Activated naive CD8-positive, alpha-beta T cell treated with anti-CD3 and anti-CD28 coated beads, Interleukin-2, amount 10 ng/mL, durations not matched to agents 7 days and 5 days (primary cell): ENCODE measurements around the gene MAPK10. TPM values are rescaled to one million over a fixed set of nuclear protein-coding genes. Genes with fewer than 3 reads are reported as not detected.

ENCODE experiments used
- ATAC-seq: fragments of 150-1000 bp; cut with Tn5 transposase; one replicate; pipeline ENCODE4 v1.10.0; 2021; ENCODE audit warnings: low read depth, moderate library complexity
- POLR2A ChIA-PET: fragments of 350-600 bp; sonication (Branson Sonifier 250); formaldehyde crosslinking; loops from one replicate; lab custom pipeline; 2021; ENCODE audit warnings: antibody characterized with exemption; lab: Charles Lee
- DNase-seq: peaks from one replicate; pipeline ENCODE4 v3.0.0; 2021
- H3K27ac Mint-ChIP-seq: one replicate; pipeline ENCODE4 v1.8.0; 2022; ENCODE audit warnings: mild to moderate bottlenecking, mixed read lengths
- H3K27me3 Mint-ChIP-seq: one replicate; pipeline ENCODE4 v1.8.0; 2022; ENCODE audit warnings: mild to moderate bottlenecking, moderate library complexity, mixed read lengths
- H3K36me3 Mint-ChIP-seq: one replicate; pipeline ENCODE4 v1.8.0; 2021; ENCODE audit warnings: mild to moderate bottlenecking, mixed read lengths
- H3K4me1 Mint-ChIP-seq: one replicate; pipeline ENCODE4 v1.8.0; 2021; ENCODE audit warnings: mixed read lengths
- H3K4me3 Mint-ChIP-seq: one replicate; pipeline ENCODE4 v1.8.0; 2022; ENCODE audit warnings: mild to moderate bottlenecking, moderate library complexity, mixed read lengths
- H3K9me3 Mint-ChIP-seq: one replicate; pipeline ENCODE4 v1.8.0; 2021; ENCODE audit warnings: mixed read lengths
- total RNA-seq, 2 experiments: library from RNA; stranded (reverse); gene quantifications; one replicate each; pipeline ENCODE4 v1.2.3, GENCODE V29; 2021

Gene MAPK10
- total RNA-seq, 2 experiments from 2014 or later = not detected

DNA sequence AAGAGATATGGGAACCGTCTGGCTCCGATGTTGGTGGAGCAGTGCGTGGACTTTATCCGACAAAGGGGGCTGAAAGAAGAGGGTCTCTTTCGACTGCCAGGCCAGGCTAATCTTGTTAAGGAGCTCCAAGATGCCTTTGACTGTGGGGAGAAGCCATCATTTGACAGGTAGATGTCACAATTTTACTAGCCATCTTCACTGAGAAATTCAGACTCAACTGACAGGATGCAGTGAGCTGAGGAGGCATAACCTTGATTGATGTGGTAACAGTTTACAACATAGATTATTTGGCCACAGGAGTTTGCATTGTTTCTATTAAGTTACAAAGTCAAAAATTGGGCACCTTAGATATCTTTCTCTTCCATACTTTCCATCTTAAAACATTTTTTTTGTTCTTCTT, 417.7 kb downstream of the MAPK10 start:
- H3K4me1 Mint-ChIP-seq = no peaks in the 10 kb centered on the region
- peaks cover 3% of the 10 kb centered on the region for H3K27me3 Mint-ChIP-seq
- H3K27ac Mint-ChIP-seq = no peak overlapping the region
- ATAC-seq = no peak
- no peak for DNase-seq
- H3K9me3 Mint-ChIP-seq = no peaks in the 10 kb centered on the region
- no peaks in the 10 kb centered on the region for H3K36me3 Mint-ChIP-seq
- POLR2A ChIA-PET = no interaction called here
- no peak overlapping the region for H3K4me3 Mint-ChIP-seq

DNA sequence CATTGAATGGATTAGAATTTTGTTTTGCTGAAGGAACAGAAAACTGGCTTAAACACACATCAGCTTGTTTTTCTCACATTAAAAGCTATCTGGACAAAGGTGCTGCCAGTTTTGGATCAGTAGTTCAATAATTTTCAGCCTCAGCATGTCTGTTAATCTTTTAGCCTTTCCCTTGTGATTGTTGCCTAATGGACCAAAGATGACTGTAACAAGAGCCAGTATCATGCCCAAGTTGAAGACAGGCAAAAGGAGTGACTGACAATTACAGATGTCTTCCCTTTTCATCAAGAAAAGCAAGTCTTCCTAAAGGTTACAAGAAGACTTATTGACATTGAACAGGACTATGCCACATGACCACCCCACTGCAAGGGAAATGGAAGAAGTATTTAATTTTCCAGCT, 419.7 kb downstream of the MAPK10 start:
- POLR2A ChIA-PET = no interaction called here
- no peak overlapping the region for H3K4me3 Mint-ChIP-seq
- DNase-seq (no peak), ATAC-seq (no peak)
- H3K4me1 Mint-ChIP-seq = no peaks in the 10 kb centered on the region
- H3K9me3 Mint-ChIP-seq = no peaks in the 10 kb centered on the region
- H3K36me3 Mint-ChIP-seq = no peaks in the 10 kb centered on the region
- H3K27ac Mint-ChIP-seq = no peak overlapping the region
- H3K27me3 Mint-ChIP-seq = peaks cover 3% of the 10 kb centered on the region

Other genes starting within 250 kb of the MAPK10 start
- under 1 TPM; 0.06 TPM for gene PTPN13, start 234.3 kb upstream of the MAPK10 start, total RNA-seq